HG03442 (cell line): ENCODE results near the gene CYB561D1.
"Not testable (repeated sequence)": the region's sequence is repeated elsewhere in the genome, so short reads cannot be mapped to it uniquely, and the experiment has no call there.

Experiments
- ATAC-seq: cut with Tn5 transposase; IDR thresholded peaks from one replicate; pipeline ENCODE4 v1.9.1; 2021; ENCODE audit warnings: mild to moderate bottlenecking, moderate library complexity; ENCODE audit not compliant: unreplicated experiment

The CYB561D1 gene

DNA sequence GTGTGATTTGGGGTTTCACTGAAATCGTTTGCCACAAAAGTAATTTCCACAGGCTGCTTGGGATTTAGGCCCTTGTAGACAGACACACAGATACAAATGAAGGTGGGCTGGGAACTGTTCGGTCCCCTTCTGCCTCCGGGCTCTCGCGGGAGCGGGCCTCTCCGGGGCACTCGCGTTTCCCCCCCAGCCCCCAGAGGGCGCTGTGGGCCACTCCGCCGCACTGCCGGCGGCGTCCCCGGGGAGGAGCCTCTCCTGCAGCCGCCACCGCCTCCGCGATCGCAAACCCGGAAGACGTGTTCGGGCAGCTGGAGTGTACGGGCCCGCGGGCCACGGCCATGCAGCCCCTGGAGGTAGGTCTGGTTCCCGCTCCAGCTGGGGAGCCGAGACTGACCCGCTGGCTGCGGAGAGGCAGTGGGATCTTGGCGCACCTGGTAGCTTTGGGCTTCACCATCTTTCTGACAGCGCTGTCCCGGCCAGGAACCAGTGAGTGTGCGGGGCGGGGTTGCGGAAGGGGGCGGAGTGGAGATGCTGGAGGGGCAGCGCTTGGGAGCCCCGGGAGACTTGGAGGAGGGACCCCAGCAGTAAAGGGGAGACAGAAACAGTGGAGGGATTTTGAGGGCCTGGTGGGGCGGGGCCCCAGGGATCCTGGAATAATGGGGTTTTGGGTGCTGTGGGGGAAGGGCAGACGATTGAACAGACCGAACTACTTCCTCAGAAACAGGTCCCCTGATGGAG is at the start of gene CYB561D1:
TSS of gene CYB561D1 (plus strand) at position 290 of the 735 bp plus-strand sequence. CDS start at position 336, 46 bp downstream.
- ATAC-seq: peak; percentile 91

GRCh38 chr1:109444346-109444745 is 49.5 kb upstream of the CYB561D1 start:
- no peak for ATAC-seq

- not testable (repeated sequence) for ATAC-seq
These were observed 47.8 kb upstream of the CYB561D1 start for GRCh38 chr1:109445949-109446695.

DNA sequence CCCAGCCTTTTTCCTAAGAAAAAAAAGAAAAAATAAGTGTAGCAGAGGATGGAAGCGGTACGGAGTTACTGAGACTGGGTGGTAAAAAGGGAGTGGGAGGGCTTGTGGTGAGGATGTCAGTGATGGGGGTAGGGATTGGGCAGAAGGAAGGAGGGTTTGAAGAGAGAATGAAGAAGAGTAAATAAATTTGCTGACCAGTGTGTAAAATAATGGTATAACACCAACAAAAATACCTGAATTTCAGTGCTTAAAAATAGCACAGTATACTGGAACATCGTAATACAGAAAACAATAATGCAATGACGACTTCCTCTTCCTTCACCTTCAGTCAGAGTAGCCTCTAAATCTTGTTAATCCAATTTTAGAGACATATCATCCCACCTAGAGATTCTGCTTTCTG is 46.4 kb upstream of the CYB561D1 start:
- ATAC-seq: no peak

GRCh38 chr1:109454497-109455133 is 39.3 kb upstream of the CYB561D1 start:
- no peak for ATAC-seq

GRCh38 chr1:109457819-109458218 is 36.1 kb upstream of the CYB561D1 start:
- no peak for ATAC-seq

DNA sequence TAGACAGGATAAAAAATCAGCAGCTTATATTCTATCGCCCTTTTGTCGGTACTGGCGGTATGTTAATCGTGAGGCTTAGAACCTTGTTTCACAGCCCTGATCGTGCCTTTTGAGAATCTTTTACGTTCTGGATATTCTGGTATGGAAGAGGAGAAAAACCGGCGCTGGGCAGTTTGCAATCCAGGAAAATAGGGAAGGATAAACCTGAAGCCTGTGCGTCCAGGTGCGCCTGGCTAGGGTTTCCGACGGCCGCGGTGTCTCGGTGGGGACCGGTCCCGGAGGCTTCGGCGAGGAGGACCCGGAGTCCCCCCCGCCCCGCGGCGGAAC is 27.8 kb upstream of the CYB561D1 start:
- no peak for ATAC-seq

GRCh38 chr1:109466452-109467300 is 27.2 kb upstream of the CYB561D1 start, which contains the start of gene SYPL2:
TSS of gene SYPL2 (plus strand) at chr1:109466546. CDS start at chr1:109466844, 298 bp downstream.
- no peak for ATAC-seq

DNA sequence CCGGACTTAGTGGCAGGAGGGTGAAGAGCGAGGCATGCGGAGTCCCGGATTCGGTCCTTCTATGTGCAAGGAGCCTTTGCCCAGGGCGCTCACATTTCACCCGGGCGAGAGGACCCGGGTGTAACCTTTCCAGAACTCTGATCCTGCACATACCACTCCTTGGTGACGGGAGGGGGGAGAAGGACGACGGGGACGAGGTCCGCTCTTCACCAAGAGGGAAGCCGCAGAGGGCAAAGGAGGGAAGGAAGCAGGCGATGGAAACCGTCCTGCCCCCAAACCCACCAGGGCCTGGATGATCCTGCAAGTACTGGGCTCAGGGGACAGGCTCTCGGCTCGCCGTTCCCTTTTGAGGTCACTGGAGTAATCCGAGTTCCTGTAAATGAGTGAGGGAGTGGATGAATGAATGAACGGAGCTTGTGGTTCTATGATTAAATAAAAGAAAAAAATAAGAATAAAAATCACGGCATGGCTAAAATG is 26.6 kb upstream of the CYB561D1 start:
- no peak for ATAC-seq

DNA sequence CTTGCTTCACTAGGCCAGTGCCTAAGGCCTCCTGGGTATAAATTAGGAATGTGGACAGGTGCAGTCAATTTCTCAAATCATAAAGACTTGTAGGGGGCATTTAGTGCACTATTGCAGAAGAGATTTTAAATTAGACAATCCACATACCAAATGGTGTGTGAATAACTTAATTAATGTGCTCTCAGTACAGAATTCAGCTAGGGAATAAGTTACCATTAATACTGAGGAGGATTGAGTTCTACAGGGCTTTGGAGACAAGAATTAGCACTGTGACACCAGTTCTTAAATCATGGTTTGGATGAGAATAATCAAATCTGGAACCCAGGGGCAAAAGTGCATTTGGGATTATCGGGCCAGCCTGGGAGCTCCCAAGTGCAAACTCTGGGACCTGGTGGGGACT is 25.8 kb upstream of the CYB561D1 start:
- ATAC-seq: no peak

- no peak for ATAC-seq
These were observed 25.0 kb upstream of the CYB561D1 start for GRCh38 chr1:109468903-109469302.

DNA sequence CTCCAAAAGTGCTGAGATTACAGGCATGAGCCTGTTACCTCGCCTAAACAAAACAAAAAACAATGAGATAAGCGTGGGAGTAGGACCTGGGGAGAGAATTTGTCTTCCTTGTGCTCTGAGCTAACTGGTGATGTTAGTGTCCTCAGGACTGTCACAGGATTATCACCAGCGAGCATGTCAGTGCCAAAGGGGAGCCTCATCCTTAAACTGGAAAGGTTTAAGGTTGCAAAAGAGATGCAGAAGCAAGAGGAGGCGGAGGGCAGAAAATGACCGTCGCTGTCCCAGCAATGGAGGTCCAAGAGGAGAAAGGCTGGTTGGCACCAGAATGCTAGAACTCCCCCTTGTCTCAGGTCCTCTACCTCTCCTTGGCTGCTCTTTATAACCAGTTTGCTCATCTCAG is 23.6 kb upstream of the CYB561D1 start:
- no peak for ATAC-seq

- ATAC-seq: no peak
These were observed 21.1 kb upstream of the CYB561D1 start for GRCh38 chr1:109472779-109473178.

DNA sequence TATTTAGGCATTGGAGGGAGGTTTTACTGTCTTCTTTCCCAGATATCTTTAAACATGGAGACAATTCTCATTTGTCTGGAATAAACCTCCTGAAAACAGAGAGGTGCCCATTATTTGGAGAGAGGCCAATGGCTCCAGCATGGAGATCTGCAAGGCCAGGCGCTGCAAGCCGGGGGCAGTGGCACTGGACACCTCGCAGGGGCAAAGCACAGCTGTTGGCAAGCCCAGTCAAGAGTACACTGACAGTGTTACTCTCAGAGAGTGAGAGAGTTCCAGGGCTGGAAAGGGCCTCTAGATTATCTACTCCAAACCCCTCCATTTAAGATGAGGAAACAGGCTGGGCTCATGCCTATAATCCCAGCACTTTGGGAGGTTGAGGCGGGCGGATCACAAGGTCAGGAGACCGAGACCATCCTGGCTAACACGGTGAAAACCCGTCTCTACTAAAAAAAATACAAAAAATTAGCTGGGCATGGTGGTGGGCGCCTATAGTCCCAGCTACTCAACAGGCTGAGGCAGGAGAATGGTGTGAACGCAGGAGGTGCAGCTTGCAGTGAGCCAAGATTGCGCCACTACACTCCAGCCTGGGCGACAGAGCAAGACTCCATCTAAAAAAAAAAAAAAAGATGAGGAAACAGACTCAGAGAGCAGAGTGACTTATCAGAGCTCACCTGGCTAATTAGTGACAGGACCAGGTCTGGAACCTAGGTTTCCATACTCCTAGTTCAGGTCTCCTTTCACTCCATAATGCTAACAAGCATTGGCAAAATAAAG is 20.4 kb upstream of the CYB561D1 start:
- ATAC-seq: not testable (repeated sequence)

DNA sequence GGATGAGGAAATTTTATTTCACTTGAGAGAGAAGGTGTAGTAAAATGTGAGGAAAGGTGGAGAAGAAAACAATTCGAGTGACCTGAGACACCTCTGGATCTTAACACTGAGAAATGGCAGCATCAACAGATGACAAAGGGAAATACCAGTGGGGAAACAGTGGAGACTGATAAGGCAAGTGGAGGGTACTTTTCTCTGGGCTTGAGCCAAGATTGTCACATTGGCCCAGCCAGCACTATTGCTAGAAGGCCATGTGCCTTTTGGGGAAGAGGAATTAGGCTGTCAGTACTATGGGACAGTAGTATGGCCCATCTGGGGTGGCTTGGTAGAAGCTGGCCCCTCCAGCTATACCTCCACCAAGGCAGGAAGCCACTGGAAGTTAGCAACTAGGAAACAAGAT is 19.2 kb upstream of the CYB561D1 start:
- no peak for ATAC-seq

GRCh38 chr1:109475261-109475660 is 18.6 kb upstream of the CYB561D1 start:
- no peak for ATAC-seq

DNA sequence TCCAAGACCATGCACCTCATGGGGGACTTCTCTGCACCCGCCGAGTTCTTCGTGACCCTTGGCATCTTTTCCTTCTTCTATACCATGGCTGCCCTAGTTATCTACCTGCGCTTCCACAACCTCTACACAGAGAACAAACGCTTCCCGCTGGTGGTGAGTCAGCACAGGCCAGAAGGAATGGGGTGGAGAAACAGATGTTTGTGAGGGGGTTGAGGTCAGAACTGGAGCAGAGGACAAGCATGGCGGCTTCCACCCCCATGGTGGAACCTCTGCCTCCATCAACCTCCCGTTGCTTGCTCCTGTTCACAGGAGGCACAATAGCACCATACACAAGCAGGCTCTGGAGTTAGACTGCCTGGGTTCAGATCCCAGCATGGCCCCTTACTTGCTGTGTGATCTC is 17.1 kb upstream of the CYB561D1 start:
- no peak for ATAC-seq

DNA sequence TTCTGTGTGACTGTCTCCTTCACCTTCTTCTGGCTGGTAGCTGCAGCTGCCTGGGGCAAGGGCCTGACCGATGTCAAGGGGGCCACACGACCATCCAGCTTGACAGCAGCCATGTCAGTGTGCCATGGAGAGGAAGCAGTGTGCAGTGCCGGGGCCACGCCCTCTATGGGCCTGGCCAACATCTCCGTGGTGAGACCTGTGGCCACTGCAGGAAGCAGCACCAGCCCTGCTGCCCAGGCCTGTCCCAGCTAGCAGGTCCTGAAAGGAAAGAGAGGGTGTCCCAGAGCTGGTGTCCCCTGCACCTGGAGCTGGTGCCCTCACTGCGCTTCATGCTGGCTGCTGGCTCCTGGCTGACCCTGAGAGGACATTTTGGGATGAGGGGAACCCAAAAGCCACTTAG is 16.1 kb upstream of the CYB561D1 start:
- no peak for ATAC-seq

DNA sequence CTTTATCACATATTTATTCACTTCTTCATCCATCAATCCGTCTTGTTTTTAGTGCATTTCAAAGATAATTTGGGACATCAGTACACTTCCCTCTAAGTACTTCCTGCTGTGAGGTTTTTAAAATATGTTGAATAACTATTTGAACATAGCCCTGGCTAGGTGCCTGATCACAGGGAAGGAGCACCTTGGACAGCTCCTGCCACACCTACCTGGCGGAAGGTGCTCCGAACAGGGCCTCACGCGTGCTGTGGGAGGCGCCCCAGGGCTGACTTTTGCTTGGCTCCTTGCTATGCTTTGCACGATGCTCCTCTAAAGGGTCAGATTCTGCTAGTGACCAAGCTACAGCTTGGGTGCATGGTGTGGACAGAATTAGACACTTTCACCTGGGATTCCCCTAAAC is 15.1 kb upstream of the CYB561D1 start:
- no peak for ATAC-seq

DNA sequence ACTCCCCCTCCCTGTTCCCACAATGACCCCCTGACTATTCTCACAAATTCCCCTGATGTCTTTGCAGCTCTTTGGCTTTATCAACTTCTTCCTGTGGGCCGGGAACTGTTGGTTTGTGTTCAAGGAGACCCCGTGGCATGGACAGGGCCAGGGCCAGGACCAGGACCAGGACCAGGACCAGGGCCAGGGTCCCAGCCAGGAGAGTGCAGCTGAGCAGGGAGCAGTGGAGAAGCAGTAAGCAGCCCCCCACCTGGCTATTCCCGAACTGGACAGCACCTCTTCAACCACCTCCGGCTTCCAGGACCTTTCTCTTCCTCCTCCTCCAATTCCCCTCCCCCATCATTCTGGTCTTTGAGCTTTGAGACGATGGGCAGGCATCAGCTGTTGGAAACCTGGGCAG is 14.6 kb upstream of the CYB561D1 start:
- no peak for ATAC-seq
